Erythroblast (primary cell): ENCODE results near the gene CBFB.

Experiments used
- GATA1 ChIP-seq: IDR thresholded peaks from 2 replicates; pipeline ENCODE4 v1.6.1; 2011; ENCODE audit warnings: low read depth, mild to moderate bottlenecking, control low read depth, low read length, moderate library complexity
- POLR2A ChIP-seq: IDR thresholded peaks from 2 replicates; pipeline ENCODE4 v1.6.1; 2011; ENCODE audit warnings: mild to moderate bottlenecking, low read length

DNA sequence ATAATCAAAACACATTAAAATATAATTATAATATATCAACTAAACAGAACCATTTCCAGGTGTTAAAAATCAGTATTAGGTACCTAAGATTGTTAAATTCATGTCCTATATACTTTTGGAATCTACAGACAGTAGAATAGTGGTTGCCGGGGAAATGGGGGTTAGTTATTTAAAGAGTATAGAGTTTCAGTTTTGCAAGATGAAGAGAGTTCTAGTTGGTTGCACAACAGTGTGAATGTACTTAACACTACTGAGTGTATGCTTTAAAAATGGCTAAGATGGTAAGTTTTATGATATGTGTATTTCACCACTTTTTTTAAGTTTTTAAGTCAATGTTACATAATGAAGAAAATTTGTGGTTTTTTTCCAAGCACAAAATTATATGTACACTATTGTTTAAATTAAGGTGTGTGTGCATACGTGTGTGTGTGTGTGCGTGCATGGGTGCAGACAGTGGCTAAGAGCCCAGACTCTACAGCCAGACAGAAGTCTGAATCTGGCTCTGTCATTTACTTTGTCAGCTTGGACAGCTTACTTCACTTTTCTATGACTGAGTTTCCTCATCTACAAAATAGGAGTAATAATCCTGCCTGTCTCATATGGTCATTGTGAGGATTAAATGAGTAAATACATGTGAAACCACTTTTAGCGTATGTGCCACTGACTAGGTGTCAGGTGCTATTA, 55.5 kb downstream of the CBFB start:
- no peak for TF ChIP-seq POLR2A
- TF ChIP-seq GATA1, result no peak
